Esophagus muscularis mucosa (tissue), 4 donors: ENCODE measurements around the gene GABRB2. TPM values are rescaled to one million over a fixed set of nuclear protein-coding genes. Genes with fewer than 3 reads are reported as not detected.

Experiments used
- DNase-seq: peaks from one replicate; pipeline ENCODE4 v3.0.0-alpha.2; 2017; ENCODE audit errors: extremely low spot score
- H3K27ac ChIP-seq, 4 donors: fragments of 200-600 bp; sonication (generic); replicated peaks in 1 of 4; 1 replicate in 3 of 4; 2 replicates in 1 of 4; pipeline ENCODE4 v1.5.1; 2016 to 2019; ENCODE audit warnings: mild to moderate bottlenecking in 1 of 4
- H3K27me3 ChIP-seq, 4 donors: fragments of 200-600 bp; sonication (generic); one replicate each; pipeline versions ENCODE4 v1.5.1 to v1.6.0; 2016 to 2019
- H3K36me3 ChIP-seq, 4 donors: fragments of 200-600 bp; sonication (generic); one replicate each; pipeline ENCODE4 v1.5.1; 2016 to 2019
- H3K4me1 ChIP-seq, 4 donors: fragments of 200-600 bp; sonication (generic); one replicate each; pipeline ENCODE4 v1.5.1; 2016 to 2019
- H3K4me3 ChIP-seq, 4 donors: fragments of 200-600 bp; sonication (generic); 1 replicate in 2 of 4; 2 replicates in 2 of 4; pipeline ENCODE4 v1.5.1; 2016 to 2019; ENCODE audit warnings: mild to moderate bottlenecking in 4 of 4, moderate library complexity in 1 of 4
- H3K9me3 ChIP-seq, 4 donors: fragments of 200-600 bp; sonication (generic); 1 replicate in 3 of 4; 2 replicates in 1 of 4; pipeline ENCODE4 v1.5.1; 2016 to 2019
- CTCF ChIP-seq, 3 experiments: fragments of 200-600 bp in 2 of 3; fragments of 450-650 bp in 1 of 3; sonication (generic) in 2 of 3; IDR thresholded peaks; one replicate each; pipeline ENCODE4 v1.5.1; 2017 to 2019; ENCODE audit warnings: antibody characterized with exemption in 3 of 3, mild to moderate bottlenecking in 2 of 3, moderate library complexity in 1 of 3
- EP300 ChIP-seq: sonication (generic); formaldehyde crosslinking; IDR thresholded peaks from one replicate; pipeline ENCODE4 v1.6.1; 2017; ENCODE audit warnings: antibody characterized with exemption
- POLR2A ChIP-seq: fragments of 450-650 bp; IDR thresholded peaks from one replicate; pipeline ENCODE4 v1.6.1; 2017; ENCODE audit warnings: antibody characterized with exemption, moderate library complexity, mild to moderate bottlenecking, low read depth
- POLR2AphosphoS5 ChIP-seq, 2 donors: sonication (generic); formaldehyde crosslinking; IDR thresholded peaks; one replicate each; pipeline ENCODE4 v1.6.1; 2017; ENCODE audit warnings: antibody characterized with exemption in 2 of 2
- WGBS: methylation state at CpG from one replicate; pipeline ENCODE4 v1.1.5; 2018; 5-methylcytosine and 5-hydroxymethylcytosine counted together
- intact Hi-C: fragments of 100-400 bp; cut with DNase I; formaldehyde crosslinking; loops from one replicate; pipeline ENCODE4 v1.15.1; 2023
- total RNA-seq, 4 donors: library from RNA; depleted of rRNA; stranded (reverse); fragments of >200 nt; gene quantifications; one replicate each; pipeline versions ENCODE4 v1.1.0 to v1.2.1, GENCODE V29; 2016

Gene GABRB2
- 1 to 10 TPM in 3 of 4 donors, under 1 TPM in 1; 0.92 to 1.7 (median 1.2) TPM for total RNA-seq

DNA sequence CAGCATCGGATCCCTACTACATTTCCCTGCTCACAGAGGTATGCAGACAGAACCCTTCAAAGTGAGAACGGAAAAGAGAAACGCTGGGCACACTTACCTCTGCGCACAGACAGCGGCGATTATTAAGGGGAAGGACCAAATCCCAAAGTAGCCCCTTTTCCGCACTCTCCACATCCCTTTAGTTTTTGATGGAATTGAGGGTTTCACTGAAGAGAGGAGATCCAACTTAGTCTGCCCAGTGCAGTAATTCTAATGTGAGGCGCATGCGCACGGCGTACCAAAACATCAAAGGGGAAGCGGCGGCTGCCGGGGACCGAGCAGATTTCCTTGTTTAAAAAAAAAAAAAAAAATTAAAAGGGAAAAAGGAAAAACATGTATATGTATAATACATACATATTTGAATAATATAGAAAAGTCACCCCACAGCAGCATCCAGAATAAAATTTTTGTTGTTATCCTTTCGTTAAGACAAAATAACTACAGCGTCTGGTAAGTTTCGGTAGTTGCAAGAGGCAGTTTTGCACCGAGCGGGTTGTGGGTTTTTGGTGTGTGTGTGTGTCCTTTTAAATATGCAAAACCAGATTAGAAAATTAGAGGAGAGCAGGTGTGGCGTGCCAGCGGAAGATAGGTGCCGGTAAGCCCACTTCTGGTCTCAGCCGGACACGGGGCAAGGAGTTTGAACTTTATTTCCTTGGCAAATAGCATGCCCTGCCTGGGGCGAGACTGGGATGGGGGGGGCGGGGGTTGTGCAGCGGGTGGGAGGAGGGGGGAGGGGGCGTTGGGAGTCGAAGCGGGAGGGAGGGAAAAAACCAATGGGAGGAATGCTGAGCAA lies at the start of gene GABRB2:
Gene GABRB2, minus strand, starts transcription at position 256 of the 832 bp plus-strand sequence. Its CDS starts 82 bp downstream, at position 174.
- H3K4me1 ChIP-seq: peaks cover 13 to 38% (median 32%) of the 10 kb centered on the region in 4 donors
- peak within 1 kb of the TSS in 1 of 4 donors; percentile 19 for H3K27ac ChIP-seq
- intact Hi-C loops: loop anchor here (5.0 to 10.0 kb wide), 2 partner anchors 1798 to 1861 kb away; no protein-coding TSS in a partner anchor
- peak within 1 kb of the TSS; percentile 50 to 51 (median 50) for H3K4me3 ChIP-seq
- no peaks in the 10 kb centered on the region for H3K36me3 ChIP-seq
- 2% methylated on average over 31 of the region's 31 CpGs for WGBS
- no peak for DNase-seq
- peaks cover 0 to 84% (median 25%) of the 10 kb centered on the region in 4 donors for H3K27me3 ChIP-seq
- no peaks in the 10 kb centered on the region for H3K9me3 ChIP-seq
- TF ChIP-seq POLR2A (no peak), POLR2AphosphoS5 (IDR thresholded peaks at IDR 0.05) (no peak), CTCF (IDR thresholded peaks at IDR 0.05) (no peak), EP300 (no peak)

DNA sequence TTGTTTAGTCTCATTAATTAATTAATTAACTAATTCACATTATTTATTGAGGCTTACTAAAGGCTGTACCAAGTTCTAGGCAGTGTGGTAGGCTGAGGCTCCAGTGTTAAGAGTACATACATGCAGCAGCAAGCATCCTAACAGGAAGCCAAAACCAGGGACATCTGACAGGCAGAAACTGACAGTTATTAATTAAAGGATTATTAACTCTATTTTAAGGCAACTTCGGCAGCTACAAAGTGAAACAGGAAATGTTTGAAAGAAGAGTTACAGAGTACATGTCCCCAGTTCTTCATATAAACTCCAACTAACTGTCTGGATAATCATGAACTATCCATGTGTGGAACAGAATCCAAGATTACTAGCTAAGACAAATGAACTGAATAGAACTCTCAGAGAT lies 39.3 kb upstream of the GABRB2 start:
- no peak overlapping the region for H3K27ac ChIP-seq
- intact Hi-C loops: no loop called here
- DNase-seq: no peak
- no peak for TF ChIP-seq EP300
- no peak for TF ChIP-seq CTCF (IDR thresholded peaks at IDR 0.05)
- H3K27me3 ChIP-seq: no peaks in the 10 kb centered on the region
- 0% methylated on average over 1 of the region's 1 CpG for WGBS
- no peaks in the 10 kb centered on the region for H3K36me3 ChIP-seq
- H3K4me1 ChIP-seq: no peaks in the 10 kb centered on the region
- no peaks in the 10 kb centered on the region for H3K9me3 ChIP-seq
- H3K4me3 ChIP-seq: no peak overlapping the region

DNA sequence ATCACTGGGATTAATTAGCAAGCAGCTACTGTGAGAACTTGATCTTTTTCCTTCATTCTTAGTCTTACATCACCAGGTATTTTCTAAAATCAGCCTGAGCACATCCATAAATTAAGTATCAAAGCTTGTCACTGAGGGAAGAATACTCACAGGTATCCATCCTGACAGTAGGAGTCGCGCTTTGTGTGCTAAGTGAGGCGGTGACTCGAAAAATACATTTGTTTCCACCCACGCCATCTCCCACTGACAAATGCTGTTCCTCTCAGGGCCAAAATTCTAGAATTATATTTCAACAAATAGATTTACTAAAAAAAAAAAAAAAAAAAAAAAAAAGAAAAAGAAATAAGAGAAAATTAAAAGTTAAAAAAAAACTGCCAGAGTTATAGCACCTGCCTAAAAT lies 34.1 kb upstream of the GABRB2 start:
- H3K27ac ChIP-seq: no peak overlapping the region
- intact Hi-C loops: no loop called here
- no peaks in the 10 kb centered on the region for H3K27me3 ChIP-seq
- DNase-seq: no peak
- no peaks in the 10 kb centered on the region for H3K9me3 ChIP-seq
- H3K36me3 ChIP-seq: no peaks in the 10 kb centered on the region
- no peak for TF ChIP-seq CTCF (IDR thresholded peaks at IDR 0.05)
- no peak for TF ChIP-seq POLR2AphosphoS5 (IDR thresholded peaks at IDR 0.05)
- TF ChIP-seq EP300: no peak
- no peak for TF ChIP-seq POLR2A
- H3K4me3 ChIP-seq: no peak overlapping the region
- 90% methylated on average over 5 of the region's 5 CpGs for WGBS
- no peaks in the 10 kb centered on the region for H3K4me1 ChIP-seq

DNA sequence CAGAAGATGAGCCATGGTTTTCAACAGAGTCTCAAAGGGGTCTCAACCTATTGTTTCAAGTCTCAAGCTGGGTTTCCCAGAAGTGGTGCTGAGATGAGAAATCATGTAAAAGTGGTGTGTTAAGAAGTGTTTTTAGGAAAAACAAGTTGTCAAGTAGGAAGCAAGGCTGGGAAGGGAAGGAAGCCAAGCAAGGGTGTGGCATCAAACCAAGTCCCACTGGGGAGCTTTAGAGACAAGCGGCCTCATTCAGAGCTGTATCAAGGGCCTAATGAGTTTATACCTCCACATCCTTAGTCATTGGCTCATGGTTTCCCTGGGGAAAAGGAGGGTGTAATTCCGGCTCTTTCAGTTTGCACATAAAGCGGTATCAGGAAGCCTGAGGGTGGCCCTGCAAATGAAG lies 26.4 kb upstream of the GABRB2 start:
- H3K4me3 ChIP-seq: no peak overlapping the region
- no peaks in the 10 kb centered on the region for H3K27me3 ChIP-seq
- TF ChIP-seq EP300: no peak
- no peaks in the 10 kb centered on the region for H3K4me1 ChIP-seq
- H3K36me3 ChIP-seq: no peaks in the 10 kb centered on the region
- H3K9me3 ChIP-seq: no peaks in the 10 kb centered on the region
- H3K27ac ChIP-seq: no peak overlapping the region
- no peak for DNase-seq
- 96% methylated on average over 3 of the region's 3 CpGs for WGBS
- intact Hi-C loops: no loop called here

GRCh38 chr5:161566081-161566480 lies 19.6 kb upstream of the GABRB2 start:
- no peak for DNase-seq
- Histone ChIP-seq H3K4me3 (no peak overlapping the region), H3K27me3 (peaks cover 0 to 9% (median 0%) of the 10 kb centered on the region in 4 donors), H3K36me3 (no peaks in the 10 kb centered on the region), H3K4me1 (no peaks in the 10 kb centered on the region), H3K27ac (no peak overlapping the region), H3K9me3 (no peaks in the 10 kb centered on the region)
- TF ChIP-seq POLR2A (no peak), POLR2AphosphoS5 (IDR thresholded peaks at IDR 0.05) (no peak), EP300 (no peak), CTCF (IDR thresholded peaks at IDR 0.05) (no peak)
- 77% methylated on average over 2 of the region's 2 CpGs for WGBS
- intact Hi-C loops: no loop called here
